Glutamatergic neuron (in vitro differentiated cells): ENCODE data around the gene C21orf58. TPM values are rescaled to one million over a fixed set of nuclear protein-coding genes. Genes with fewer than 3 reads are reported as not detected.

Experiments used
- DNase-seq: peaks from one replicate; pipeline ENCODE4 v3.0.0; 2022
- H3K27ac Mint-ChIP-seq: one replicate; pipeline ENCODE4 v1.8.0; 2020; ENCODE audit warnings: mild to moderate bottlenecking, mixed read lengths, inconsistent platforms; ENCODE audit not compliant: unreplicated experiment
- H3K27me3 Mint-ChIP-seq: one replicate; pipeline ENCODE4 v1.8.0; 2020; ENCODE audit warnings: mild to moderate bottlenecking, moderate library complexity, mixed read lengths, inconsistent platforms; ENCODE audit not compliant: unreplicated experiment
- H3K36me3 Mint-ChIP-seq: one replicate; pipeline ENCODE4 v1.8.0; 2020; ENCODE audit warnings: mild to moderate bottlenecking, mixed read lengths, inconsistent platforms; ENCODE audit not compliant: unreplicated experiment
- H3K4me1 Mint-ChIP-seq: one replicate; pipeline ENCODE4 v1.8.0; 2020; ENCODE audit warnings: mild to moderate bottlenecking, low read depth, mixed read lengths, inconsistent platforms; ENCODE audit not compliant: unreplicated experiment
- H3K4me3 Mint-ChIP-seq: one replicate; pipeline ENCODE4 v1.8.0; 2020; ENCODE audit warnings: mild to moderate bottlenecking, mixed read lengths, inconsistent platforms; ENCODE audit not compliant: unreplicated experiment
- H3K9me3 Mint-ChIP-seq: one replicate; pipeline ENCODE4 v1.8.0; 2020; ENCODE audit warnings: mild to moderate bottlenecking, moderate library complexity, mixed read lengths, inconsistent platforms; ENCODE audit not compliant: unreplicated experiment
- total RNA-seq: library from RNA; stranded (reverse); fragmentation: NEBNext Ultra II Directional; extraction: Animal tissue kit (Norgen Biotek cat#: 25700); gene quantifications from one replicate; pipeline ENCODE4 v1.2.1, GENCODE V29; 2021; ENCODE audit not compliant: unreplicated experiment
- TF ChIP-seq, protein P1 (sequence below): fragments of 200-600 bp; sonication (generic); IDR thresholded peaks from one replicate; pipeline ENCODE4 v1.5.0; 2021; ENCODE audit not compliant: partially characterized antibody, unreplicated experiment

The C21orf58 gene
- total RNA-seq, 1 donor from 2014 or later = 9.7 TPM

- Mint-ChIP-seq H3K27me3 (peaks cover 2% of the 10 kb centered on the region), H3K36me3 (no peaks in the 10 kb centered on the region), H3K9me3 (no peaks in the 10 kb centered on the region), H3K4me3 (no peak overlapping the region), H3K4me1 (no peaks in the 10 kb centered on the region), H3K27ac (no peak overlapping the region)
- TF ChIP-seq, protein P1, sequence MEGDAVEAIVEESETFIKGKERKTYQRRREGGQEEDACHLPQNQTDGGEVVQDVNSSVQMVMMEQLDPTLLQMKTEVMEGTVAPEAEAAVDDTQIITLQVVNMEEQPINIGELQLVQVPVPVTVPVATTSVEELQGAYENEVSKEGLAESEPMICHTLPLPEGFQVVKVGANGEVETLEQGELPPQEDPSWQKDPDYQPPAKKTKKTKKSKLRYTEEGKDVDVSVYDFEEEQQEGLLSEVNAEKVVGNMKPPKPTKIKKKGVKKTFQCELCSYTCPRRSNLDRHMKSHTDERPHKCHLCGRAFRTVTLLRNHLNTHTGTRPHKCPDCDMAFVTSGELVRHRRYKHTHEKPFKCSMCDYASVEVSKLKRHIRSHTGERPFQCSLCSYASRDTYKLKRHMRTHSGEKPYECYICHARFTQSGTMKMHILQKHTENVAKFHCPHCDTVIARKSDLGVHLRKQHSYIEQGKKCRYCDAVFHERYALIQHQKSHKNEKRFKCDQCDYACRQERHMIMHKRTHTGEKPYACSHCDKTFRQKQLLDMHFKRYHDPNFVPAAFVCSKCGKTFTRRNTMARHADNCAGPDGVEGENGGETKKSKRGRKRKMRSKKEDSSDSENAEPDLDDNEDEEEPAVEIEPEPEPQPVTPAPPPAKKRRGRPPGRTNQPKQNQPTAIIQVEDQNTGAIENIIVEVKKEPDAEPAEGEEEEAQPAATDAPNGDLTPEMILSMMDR = no peak
- DNase-seq = no peak
These were observed 29.2 kb upstream of the C21orf58 start for GRCh38 chr21:46352913-46353312.

GRCh38 chr21:46352164-46352515, 28.5 kb upstream of the C21orf58 start:
- peaks cover 5% of the 10 kb centered on the region for H3K27me3 Mint-ChIP-seq
- H3K9me3 Mint-ChIP-seq = no peaks in the 10 kb centered on the region
- no peak overlapping the region for H3K27ac Mint-ChIP-seq
- H3K4me3 Mint-ChIP-seq = no peak overlapping the region
- H3K36me3 Mint-ChIP-seq = no peaks in the 10 kb centered on the region
- no peak for DNase-seq
- TF ChIP-seq, protein P1 = no peak
- no peaks in the 10 kb centered on the region for H3K4me1 Mint-ChIP-seq

GRCh38 chr21:46351476-46352163, 27.9 kb upstream of the C21orf58 start:
- no peak overlapping the region for H3K4me3 Mint-ChIP-seq
- peaks cover 1% of the 10 kb centered on the region for H3K36me3 Mint-ChIP-seq
- peaks cover 6% of the 10 kb centered on the region for H3K27me3 Mint-ChIP-seq
- TF ChIP-seq, protein P1 = no peak
- H3K27ac Mint-ChIP-seq = no peak overlapping the region
- H3K9me3 Mint-ChIP-seq = no peaks in the 10 kb centered on the region
- no peak for DNase-seq
- no peaks in the 10 kb centered on the region for H3K4me1 Mint-ChIP-seq

DNA sequence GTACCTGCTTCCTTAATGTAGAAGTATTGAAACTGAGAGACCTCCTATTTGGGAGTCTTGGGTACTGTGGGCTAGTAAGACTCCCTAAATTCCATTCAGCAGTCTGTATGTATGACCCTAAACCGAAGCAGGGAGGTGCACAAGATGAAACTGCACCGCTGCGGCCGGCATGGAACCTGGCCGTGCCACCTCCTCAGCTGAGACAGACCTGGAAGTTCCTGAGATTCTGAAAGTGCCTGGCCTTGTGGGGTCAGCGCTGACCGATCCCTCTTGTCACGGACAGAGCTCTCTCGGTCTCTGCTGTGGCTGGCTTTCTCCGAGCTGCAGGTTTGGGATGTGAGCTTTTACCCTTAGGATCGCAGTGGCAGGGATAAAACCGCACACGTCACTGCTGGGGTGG, 27.3 kb upstream of the C21orf58 start:
- H3K27ac Mint-ChIP-seq = no peak overlapping the region
- TF ChIP-seq, protein P1 = no peak
- DNase-seq = no peak
- H3K36me3 Mint-ChIP-seq = peaks cover 4% of the 10 kb centered on the region
- H3K27me3 Mint-ChIP-seq = peaks cover 6% of the 10 kb centered on the region
- no peak overlapping the region for H3K4me3 Mint-ChIP-seq
- no peaks in the 10 kb centered on the region for H3K9me3 Mint-ChIP-seq
- no peaks in the 10 kb centered on the region for H3K4me1 Mint-ChIP-seq

DNA sequence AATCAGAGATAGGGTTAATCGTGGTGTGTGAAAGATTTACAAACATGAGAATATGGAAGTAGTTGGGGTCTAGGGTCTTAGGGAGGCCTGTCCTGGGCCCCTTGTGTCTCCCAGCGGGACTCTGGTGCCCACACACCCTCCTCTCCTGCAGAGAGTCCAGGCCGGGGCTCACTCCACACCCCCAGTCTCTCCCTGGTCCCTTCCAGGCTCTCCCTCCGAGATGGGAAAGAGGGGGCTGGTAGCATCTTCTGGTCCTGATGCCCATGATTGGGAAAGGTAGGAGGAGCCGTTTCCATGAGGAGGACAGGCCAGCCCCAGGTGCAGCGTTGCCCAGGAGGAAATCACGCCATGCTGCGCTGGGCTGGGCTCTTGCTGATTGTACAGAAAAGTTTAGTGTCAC, 26.9 kb upstream of the C21orf58 start:
- peaks cover 7% of the 10 kb centered on the region for H3K27me3 Mint-ChIP-seq
- TF ChIP-seq, protein P1 = no peak
- no peaks in the 10 kb centered on the region for H3K4me1 Mint-ChIP-seq
- no peak for DNase-seq
- no peak overlapping the region for H3K4me3 Mint-ChIP-seq
- H3K9me3 Mint-ChIP-seq = no peaks in the 10 kb centered on the region
- peaks cover 4% of the 10 kb centered on the region for H3K36me3 Mint-ChIP-seq
- H3K27ac Mint-ChIP-seq = peak overlapping the region; percentile 52
